HG03354 (cell line): ENCODE measurements around the gene PLPPR5.
A peak's percentile ranks its signal among the peaks of the same experiment; 100 is the strongest.

Experiments used
- ATAC-seq: cut with Tn5 transposase; IDR thresholded peaks from one replicate; pipeline ENCODE4 v1.9.1; 2021; ENCODE audit warnings: mild to moderate bottlenecking; ENCODE audit not compliant: unreplicated experiment, poor library complexity, severe bottlenecking

PLPPR5 gene

DNA sequence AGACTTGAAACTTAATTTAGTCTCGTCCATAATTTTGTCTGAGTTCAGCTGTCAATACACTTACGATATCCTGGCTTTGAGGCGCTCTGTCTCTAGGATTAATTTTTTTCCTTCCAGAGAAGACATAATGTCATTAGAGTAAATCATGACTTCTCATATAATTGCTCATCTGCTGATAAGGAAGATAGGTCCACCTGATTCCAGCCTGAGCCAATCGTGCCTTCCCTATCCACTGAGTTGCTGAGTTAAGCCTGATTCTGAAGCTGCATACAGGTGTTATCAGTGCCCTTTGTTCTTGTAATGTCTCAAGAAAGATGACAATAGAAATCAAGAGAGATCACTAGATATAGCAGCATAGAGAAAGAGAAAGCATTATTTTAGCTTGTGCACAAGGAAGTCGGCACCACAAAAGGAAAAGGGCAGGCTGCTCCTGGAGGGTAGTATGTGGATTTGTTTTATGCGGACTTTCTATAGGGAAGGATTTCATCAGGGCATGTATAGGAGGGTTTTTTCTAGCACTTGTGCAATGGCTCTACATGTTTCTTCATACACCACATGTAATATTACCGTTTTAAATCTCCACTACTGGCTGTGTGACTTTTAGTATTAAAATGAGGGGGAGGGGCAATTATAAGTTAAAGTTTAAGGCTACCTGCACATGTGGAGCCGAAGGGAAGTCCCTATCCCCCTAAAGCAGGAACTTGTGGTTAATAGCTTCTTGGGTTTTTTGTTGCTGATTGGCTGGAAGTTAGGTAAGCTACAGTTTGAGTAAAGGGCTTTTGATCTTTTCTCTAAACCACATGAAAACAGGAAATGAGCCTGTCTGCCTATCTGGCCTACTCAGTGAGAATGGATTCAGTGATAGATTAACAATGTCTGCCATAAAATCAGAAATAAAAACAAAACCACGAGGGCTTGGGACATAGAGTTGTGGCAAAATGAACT is 133.4 kb downstream of the PLPPR5 start:
- ATAC-seq, result peak; percentile 99

DNA sequence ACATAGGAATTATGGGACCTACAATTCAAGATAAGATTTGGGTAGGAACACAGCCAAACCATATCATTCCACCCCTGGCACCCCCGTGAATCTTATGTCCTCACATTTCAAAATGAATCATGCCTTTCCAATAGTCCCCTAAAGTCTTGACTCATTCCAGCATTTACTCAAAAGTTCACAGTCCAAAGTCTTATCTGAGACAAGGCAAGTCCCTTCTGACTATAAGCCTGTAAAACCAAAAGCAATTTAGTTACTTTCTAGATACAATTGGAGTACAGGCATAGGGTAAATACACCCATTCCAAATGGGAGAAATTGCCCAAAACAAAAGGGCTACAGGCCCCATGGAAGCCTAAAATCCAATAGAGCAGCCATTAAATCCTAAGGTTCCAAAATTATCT is 138.9 kb downstream of the PLPPR5 start:
- ATAC-seq, result no peak

DNA sequence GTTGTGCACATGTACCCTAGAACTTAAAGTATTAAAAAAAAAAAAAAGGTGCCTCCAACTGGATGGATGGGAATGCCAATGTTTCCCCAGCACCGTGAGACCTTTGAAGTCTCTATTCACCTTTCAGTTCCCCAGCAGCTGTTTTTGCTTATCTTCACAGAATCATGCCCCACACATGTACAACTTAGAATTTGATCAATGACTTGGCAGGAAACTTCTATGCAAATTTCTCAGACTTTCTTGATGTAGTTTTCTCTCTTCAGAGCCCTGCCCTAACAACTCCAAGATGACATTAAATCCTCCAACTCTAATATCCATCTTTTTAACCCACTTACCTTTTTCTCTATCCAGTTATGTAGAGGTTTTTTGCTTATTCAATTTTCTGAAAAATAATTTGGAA is 144.3 kb downstream of the PLPPR5 start:
- no peak for ATAC-seq

DNA sequence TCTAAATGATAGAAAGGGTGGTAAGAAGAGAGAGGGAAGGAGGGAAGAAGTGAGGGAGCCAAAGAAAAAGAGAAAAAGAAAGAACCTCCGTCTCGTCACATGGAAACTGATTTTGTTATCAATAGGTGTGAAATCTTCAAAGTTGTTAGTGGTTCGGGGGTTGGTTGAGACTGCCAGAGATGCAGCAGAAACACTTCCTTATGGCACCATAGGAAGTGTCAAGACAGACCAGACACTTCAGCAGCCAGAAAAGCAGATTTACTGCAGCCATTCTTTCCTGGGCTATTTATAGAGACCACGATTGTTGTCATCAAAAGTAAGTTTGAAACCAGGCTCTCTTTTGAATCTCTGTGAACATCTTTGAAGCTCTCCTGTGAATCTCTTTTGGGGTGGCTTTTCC is 150.5 kb downstream of the PLPPR5 start:
- no peak for ATAC-seq

DNA sequence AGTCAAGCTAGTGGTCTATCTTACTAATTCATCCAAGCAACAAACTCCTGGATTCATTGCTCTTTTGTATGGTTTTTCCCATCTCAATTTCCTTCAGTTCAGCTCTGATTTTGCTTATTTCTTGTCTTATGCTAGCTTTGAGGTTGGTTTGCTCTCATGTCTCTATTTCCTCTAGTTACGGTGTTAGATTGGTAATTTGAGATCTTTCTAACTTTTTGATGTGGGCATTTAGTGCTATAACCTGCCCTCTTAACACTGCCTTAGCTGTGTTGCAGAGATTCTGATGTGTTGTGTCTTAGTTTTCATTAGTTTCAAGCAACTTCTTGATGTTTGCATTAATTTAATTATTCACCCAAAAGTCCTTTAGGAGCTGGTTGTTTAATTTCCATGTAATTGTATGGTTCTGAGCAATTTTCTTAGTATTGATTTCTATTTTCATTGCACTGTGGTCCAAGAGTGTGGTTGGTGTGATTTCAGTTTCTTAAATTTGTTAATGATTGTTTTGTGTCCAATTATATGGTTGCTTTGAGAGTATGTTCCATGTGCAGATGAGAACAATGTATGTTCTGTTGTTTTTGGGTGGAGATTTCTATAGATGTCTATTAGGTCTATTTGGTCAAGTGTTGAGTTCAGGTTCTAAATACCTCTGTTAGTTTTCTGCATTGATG is 154.6 kb downstream of the PLPPR5 start:
- ATAC-seq, result peak; percentile 81

DNA sequence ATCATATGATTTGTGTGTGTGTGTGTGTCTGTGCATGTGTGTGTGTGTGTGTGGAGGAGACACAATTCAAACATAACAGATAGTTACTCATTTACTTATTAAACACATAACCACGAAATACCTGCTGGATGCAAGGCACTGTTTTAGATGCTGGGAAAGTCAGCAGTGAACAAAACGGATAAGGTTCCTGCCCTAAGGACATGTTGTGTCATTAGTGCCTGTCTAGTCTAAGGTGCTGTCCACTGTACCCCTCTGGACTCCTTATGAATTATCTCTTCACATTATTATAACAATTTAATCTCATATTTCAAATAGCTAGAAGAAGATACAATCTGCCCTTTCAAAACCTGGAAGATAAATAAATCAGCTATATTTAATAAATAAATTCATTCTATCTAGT is 162.4 kb downstream of the PLPPR5 start:
- ATAC-seq, result no peak
